HCT116 (cell line): ENCODE data around the gene DIPK1B. TPM values are rescaled to one million over a fixed set of nuclear protein-coding genes. Genes with fewer than 3 reads are reported as not detected.

Experiments used
- ATAC-seq: fragments of 200-7000 bp; cut with Tn5 transposase; 2 replicates; pipeline ENCODE4 v1.9.1; 2020; ENCODE audit warnings: mild to moderate bottlenecking, moderate library complexity
- BruUV-seq: library from RNA; stranded (reverse); fragments of 400-500 nt; replicated peaks from 2 replicates; lab custom pipeline; 2021; lab: Mats Ljungman, UMichigan
- CTCF ChIA-PET: fragments of 300-600 bp; sonication (Branson Sonifier 250); formaldehyde crosslinking; loops from one replicate; lab custom pipeline; 2021; ENCODE audit warnings: antibody characterized with exemption; lab: Charles Lee
- POLR2A ChIA-PET: fragments of 300-600, 350-600 bp; sonication (Branson Sonifier 250); formaldehyde crosslinking; loops from one replicate; lab custom pipeline; 2021; ENCODE audit warnings: antibody characterized with exemption; lab: Charles Lee
- RAD21 ChIA-PET, 2 experiments: fragments of 300-600 bp; sonication (Branson Sonifier 250); formaldehyde crosslinking; loops; one replicate each; lab custom pipeline; 2023; ENCODE audit warnings: low total read pairs in 2 of 2; ENCODE audit not compliant: uncharacterized antibody in 2 of 2, unreplicated experiment in 2 of 2, low non-redundant PET in 1 of 2; lab: Charles Lee
- DNase-seq: peaks from one replicate; pipeline ENCODE4 v3.0.0-alpha.2; 2010; ENCODE audit warnings: low read depth, low spot score
- H2AFZ ChIP-seq: fragments of 200-600 bp; shearing (Covaris generic), sonication (generic); 2 replicates; pipeline ENCODE4 v1.6.1; 2017; ENCODE audit warnings: low read depth, mixed run types, mixed read lengths, antibody characterized with exemption, low read length; ENCODE audit not compliant: poor library complexity, severe bottlenecking
- H3K27ac ChIP-seq: 2 replicates; pipeline ENCODE4 v1.5.1; 2012; ENCODE audit warnings: low read depth, low read length
- H3K27me3 ChIP-seq: fragments of 200-600 bp; sonication (generic); 2 replicates; pipeline ENCODE4 v1.6.1; 2016; ENCODE audit warnings: mixed run types, low read length, mixed read lengths; ENCODE audit not compliant: insufficient read depth
- H3K36me3 ChIP-seq, 2 experiments: fragments of 200-500 bp in 1 of 2; fragments of 200-600 bp in 1 of 2; sonication (Bioruptor generic) in 1 of 2; sonication (generic) in 1 of 2; 2 replicates each; pipeline versions ENCODE4 v1.5.1 to v1.6.1; 2014 to 2016; ENCODE audit warnings: low read length in 2 of 2, inconsistent platforms in 1 of 2, mixed read lengths in 1 of 2, mixed run types in 1 of 2; ENCODE audit not compliant: insufficient read depth in 2 of 2, control insufficient read depth in 1 of 2
- H3K4me1 ChIP-seq, 2 experiments: fragments of 200-600 bp in 1 of 2; sonication (generic) in 1 of 2; 2 replicates each; pipeline versions ENCODE4 v1.5.1 to v1.6.1; 2012 to 2017; ENCODE audit warnings: low read length in 2 of 2, inconsistent platforms in 1 of 2, mild to moderate bottlenecking in 1 of 2, mixed read lengths in 1 of 2, mixed run types in 1 of 2, moderate library complexity in 1 of 2; ENCODE audit not compliant: insufficient read depth in 2 of 2, control insufficient read depth in 1 of 2
- H3K4me2 ChIP-seq: fragments of 200-600 bp; sonication (generic); 2 replicates; pipeline ENCODE4 v1.6.1; 2017; ENCODE audit warnings: mixed run types, low read length, mixed read lengths
- H3K4me3 ChIP-seq, 2 experiments: fragments of 200-600 bp in 1 of 2; sonication (generic) in 1 of 2; replicated peaks in 1 of 2; 2 replicates each; pipeline ENCODE4 v1.5.1; 2011 to 2016; ENCODE audit warnings: low read length in 2 of 2, control low read depth in 1 of 2, low read depth in 1 of 2, mild to moderate bottlenecking in 1 of 2, mixed read lengths in 1 of 2, mixed run types in 1 of 2
- H3K79me2 ChIP-seq: fragments of 200-600 bp; sonication (generic); 2 replicates; pipeline ENCODE4 v1.6.1; 2017; ENCODE audit warnings: mild to moderate bottlenecking, mixed run types, low read length, moderate library complexity, mixed read lengths; ENCODE audit not compliant: insufficient read depth
- H3K9ac ChIP-seq: fragments of 200-600 bp; sonication (generic); 2 replicates; pipeline ENCODE4 v1.6.1; 2016; ENCODE audit warnings: low read length, mixed read lengths
- H3K9me2 ChIP-seq: fragments of 200-600 bp; sonication (generic), shearing (Covaris generic); 2 replicates; pipeline ENCODE4 v1.6.1; 2017; ENCODE audit warnings: mixed run types, mild to moderate bottlenecking, moderate library complexity; ENCODE audit not compliant: insufficient read depth
- H3K9me3 ChIP-seq, 2 experiments: fragments of 200-500 bp in 1 of 2; fragments of 200-600 bp in 1 of 2; sonication (Bioruptor generic) in 1 of 2; sonication (generic) in 1 of 2; 2 replicates each; pipeline ENCODE4 v1.6.1; 2014 to 2017; ENCODE audit warnings: low read length in 2 of 2, mixed read lengths in 2 of 2, inconsistent platforms in 1 of 2, low read depth in 1 of 2, mild to moderate bottlenecking in 1 of 2, mixed run types in 1 of 2, moderate library complexity in 1 of 2; ENCODE audit not compliant: control insufficient read depth in 1 of 2, insufficient read depth in 1 of 2
- H4K20me1 ChIP-seq: fragments of 200-600 bp; sonication (generic), shearing (Covaris generic); 2 replicates; pipeline ENCODE4 v1.6.1; 2017; ENCODE audit warnings: mixed run types, mild to moderate bottlenecking, moderate library complexity; ENCODE audit not compliant: insufficient read depth
- ATF3 ChIP-seq: IDR thresholded peaks from 2 replicates; pipeline ENCODE4 v1.6.1; 2012
- CEBPB ChIP-seq: IDR thresholded peaks from 2 replicates; pipeline ENCODE4 v1.6.1; 2012; ENCODE audit warnings: low read depth
- EGR1 ChIP-seq: IDR thresholded peaks from 2 replicates; pipeline ENCODE4 v1.6.1; 2012; ENCODE audit warnings: low read depth
- ELF1 ChIP-seq: IDR thresholded peaks from 2 replicates; pipeline ENCODE4 v1.6.1; 2012; ENCODE audit warnings: low read depth, borderline replicate concordance
- EZH2phosphoT487 ChIP-seq: fragments of 200-600 bp; IDR thresholded peaks from 2 replicates; pipeline ENCODE4 v1.6.1; 2018; ENCODE audit warnings: antibody characterized with exemption, borderline replicate concordance
- FOSL1 ChIP-seq: IDR thresholded peaks from 2 replicates; pipeline ENCODE4 v1.6.1; 2012; ENCODE audit warnings: low read depth
- JUND ChIP-seq: IDR thresholded peaks from 2 replicates; pipeline ENCODE4 v1.6.1; 2012
- MAX ChIP-seq: IDR thresholded peaks from 2 replicates; pipeline ENCODE4 v1.6.1; 2012
- POLR2A ChIP-seq: IDR thresholded peaks from 2 replicates; pipeline ENCODE4 v1.7.0; 2011; ENCODE audit warnings: borderline replicate concordance; ENCODE audit not compliant: insufficient read depth, insufficient read length; ENCODE audit errors: extremely low read depth
- POLR2AphosphoS5 ChIP-seq: IDR thresholded peaks from 2 replicates; pipeline ENCODE4 v1.6.1; 2011; ENCODE audit warnings: mild to moderate bottlenecking, low read depth, low read length, moderate library complexity
- RAD21 ChIP-seq: IDR thresholded peaks from 2 replicates; pipeline ENCODE4 v1.6.1; 2012; ENCODE audit warnings: low read depth, mild to moderate bottlenecking
- REST ChIP-seq: IDR thresholded peaks from 2 replicates; pipeline ENCODE4 v1.6.1; 2012; ENCODE audit warnings: low read depth
- SP1 ChIP-seq: IDR thresholded peaks from 2 replicates; pipeline ENCODE4 v1.6.1; 2012; ENCODE audit warnings: low read depth
- SRF ChIP-seq: IDR thresholded peaks from 2 replicates; pipeline ENCODE4 v1.6.1; 2012; ENCODE audit warnings: low read depth
- TCF7L2 ChIP-seq: IDR thresholded peaks from 2 replicates; pipeline ENCODE4 v1.7.0; 2011; ENCODE audit warnings: borderline replicate concordance, inconsistent platforms; ENCODE audit not compliant: insufficient read depth, insufficient read length; ENCODE audit errors: extremely low read depth
- YY1 ChIP-seq: IDR thresholded peaks from 2 replicates; pipeline ENCODE4 v1.6.1; 2011; ENCODE audit warnings: low read length, low read depth, moderate library complexity, mild to moderate bottlenecking; ENCODE audit not compliant: insufficient replicate concordance; ENCODE audit errors: extremely low read depth
- ZFX ChIP-seq: fragments of 450-650 bp; IDR thresholded peaks from 2 replicates; pipeline ENCODE4 v1.6.1; 2017
- ZNF274 ChIP-seq: fragments of 200-500 bp; sonication (Bioruptor generic); IDR thresholded peaks from 2 replicates; pipeline ENCODE4 v1.6.1; 2014; ENCODE audit warnings: mild to moderate bottlenecking, low read depth, low read length, inconsistent platforms
- intact Hi-C: fragments of 100-400 bp; cut with micrococcal nuclease; formaldehyde crosslinking; loops from 2 replicates; pipeline ENCODE4 v1.10.0; 2022
- total RNA-seq: library from RNA; stranded (reverse); gene quantifications from one replicate; pipeline ENCODE4 v1.2.1, GENCODE V29; 2021; ENCODE audit not compliant: unreplicated experiment
- TF ChIP-seq, protein P1 (sequence below), 3 experiments: fragments of 200-600 bp in 1 of 3; sonication (generic) in 1 of 3; IDR thresholded peaks in 2 of 3; conservative IDR thresholded peaks in 1 of 3; 2 replicates each; pipeline ENCODE4 v1.5.1; 2012 to 2017; ENCODE audit warnings: low read depth in 2 of 3, low read length in 2 of 3, antibody characterized with exemption in 1 of 3, borderline replicate concordance in 1 of 3, control low read depth in 1 of 3, mild to moderate bottlenecking in 1 of 3, mixed read lengths in 1 of 3, mixed run types in 1 of 3, moderate library complexity in 1 of 3; ENCODE audit not compliant: insufficient read depth in 1 of 3
- TF ChIP-seq, protein P2 (sequence below): IDR thresholded peaks from 2 replicates; pipeline ENCODE4 v1.6.1; 2011; ENCODE audit warnings: mild to moderate bottlenecking, low read length, moderate library complexity; ENCODE audit not compliant: insufficient replicate concordance; ENCODE audit errors: extremely low read depth

DIPK1B gene
- total RNA-seq, 1 experiment from 2014 or later = 15.6 TPM

DNA sequence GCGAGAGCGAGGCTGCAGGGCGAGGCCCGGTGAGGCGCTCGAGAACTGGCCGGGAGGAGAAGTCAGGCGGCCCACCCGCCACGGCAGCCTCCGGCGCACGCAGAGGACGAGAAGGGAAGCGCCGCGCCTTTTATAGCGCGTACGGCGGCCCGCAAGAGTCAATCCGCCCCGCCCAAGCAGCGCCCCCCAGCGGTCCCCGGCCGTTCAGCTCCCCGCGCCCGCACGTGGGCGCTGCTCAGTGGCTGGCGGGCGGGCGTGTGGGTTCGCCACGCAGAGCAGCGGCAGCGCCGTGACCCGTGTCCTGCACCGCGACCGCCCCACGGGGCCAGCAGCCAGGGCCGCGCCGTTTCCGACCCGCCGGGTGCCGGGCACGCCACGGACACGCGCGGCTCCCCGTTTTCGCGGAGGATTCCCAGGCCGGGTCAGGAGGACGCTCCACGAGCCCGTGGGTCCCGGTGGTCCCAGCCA is 15.7 kb downstream of the DIPK1B start:
- peaks cover 58% of the 10 kb centered on the region for H3K79me2 ChIP-seq
- ChIA-PET POLR2A (interaction anchor here (1.0 to 1.7 kb wide), 5 partner anchors 9 to 34 kb away, joined by 3 to 10 read pairs (median 4); no protein-coding TSS in a partner anchor), RAD21 (no interaction called here), CTCF (interaction anchor here (0.6 to 1.5 kb wide), 3 partner anchors 9 to 26 kb away, joined by 3 read pairs; no protein-coding TSS in a partner anchor)
- peaks cover 13 to 48% of the 10 kb centered on the region in 2 experiments for H3K4me1 ChIP-seq
- peak overlapping the region; percentile 93 to 100 for H3K4me3 ChIP-seq
- H3K9me3 ChIP-seq = no peaks in the 10 kb centered on the region
- peaks cover 33% of the 10 kb centered on the region; the same call in 1 of the 2 replicates for H4K20me1 ChIP-seq
- no peak overlapping the region for H2AFZ ChIP-seq
- H3K4me2 ChIP-seq = peak overlapping the region; percentile 95
- no TSS peak for BruUV-seq
- DNase-seq = peak; percentile 60
- ATAC-seq = peak; percentile 47
- no peaks in the 10 kb centered on the region for H3K9me2 ChIP-seq
- H3K9ac ChIP-seq = peak overlapping the region; percentile 95
- H3K27ac ChIP-seq = peak overlapping the region; percentile 97
- peaks cover 19 to 44% of the 10 kb centered on the region in 2 experiments; a peak in 3 of 4 replicates for H3K36me3 ChIP-seq
- H3K27me3 ChIP-seq = no peaks in the 10 kb centered on the region
- intact Hi-C loops = no loop called here
- TF ChIP-seq EZH2phosphoT487 = no peak
- TF ChIP-seq YY1 = peak; percentile 86
- peak; percentile 87 for TF ChIP-seq TCF7L2
- peak; percentile 74 for TF ChIP-seq ZFX
- no peak for TF ChIP-seq SRF
- no peak for TF ChIP-seq JUND
- peak; percentile 100 for TF ChIP-seq POLR2AphosphoS5
- no peak for TF ChIP-seq RAD21
- peak; percentile 97 for TF ChIP-seq POLR2A
- no peak for TF ChIP-seq REST
- TF ChIP-seq ZNF274 = no peak
- TF ChIP-seq ATF3 = no peak
- no peak for TF ChIP-seq SP1
- no peak for TF ChIP-seq CEBPB
- TF ChIP-seq ELF1 = no peak
- TF ChIP-seq, protein P1, sequence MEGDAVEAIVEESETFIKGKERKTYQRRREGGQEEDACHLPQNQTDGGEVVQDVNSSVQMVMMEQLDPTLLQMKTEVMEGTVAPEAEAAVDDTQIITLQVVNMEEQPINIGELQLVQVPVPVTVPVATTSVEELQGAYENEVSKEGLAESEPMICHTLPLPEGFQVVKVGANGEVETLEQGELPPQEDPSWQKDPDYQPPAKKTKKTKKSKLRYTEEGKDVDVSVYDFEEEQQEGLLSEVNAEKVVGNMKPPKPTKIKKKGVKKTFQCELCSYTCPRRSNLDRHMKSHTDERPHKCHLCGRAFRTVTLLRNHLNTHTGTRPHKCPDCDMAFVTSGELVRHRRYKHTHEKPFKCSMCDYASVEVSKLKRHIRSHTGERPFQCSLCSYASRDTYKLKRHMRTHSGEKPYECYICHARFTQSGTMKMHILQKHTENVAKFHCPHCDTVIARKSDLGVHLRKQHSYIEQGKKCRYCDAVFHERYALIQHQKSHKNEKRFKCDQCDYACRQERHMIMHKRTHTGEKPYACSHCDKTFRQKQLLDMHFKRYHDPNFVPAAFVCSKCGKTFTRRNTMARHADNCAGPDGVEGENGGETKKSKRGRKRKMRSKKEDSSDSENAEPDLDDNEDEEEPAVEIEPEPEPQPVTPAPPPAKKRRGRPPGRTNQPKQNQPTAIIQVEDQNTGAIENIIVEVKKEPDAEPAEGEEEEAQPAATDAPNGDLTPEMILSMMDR (IDR thresholded peaks at IDR 0.05 in 2 of 3, conservative IDR thresholded peaks at IDR 0.05 in 1 of 3; ENCODE audit: borderline replicate concordance in 1 of 3, insufficient read depth in 1 of 3, low read depth in 2 of 3, low read length in 2 of 3) = peak in 2 of 3 experiments; percentile 71 to 85; a peak in 4 of 6 replicates
- TF ChIP-seq EGR1 = no peak
- TF ChIP-seq MAX = no peak
- TF ChIP-seq, protein P2, sequence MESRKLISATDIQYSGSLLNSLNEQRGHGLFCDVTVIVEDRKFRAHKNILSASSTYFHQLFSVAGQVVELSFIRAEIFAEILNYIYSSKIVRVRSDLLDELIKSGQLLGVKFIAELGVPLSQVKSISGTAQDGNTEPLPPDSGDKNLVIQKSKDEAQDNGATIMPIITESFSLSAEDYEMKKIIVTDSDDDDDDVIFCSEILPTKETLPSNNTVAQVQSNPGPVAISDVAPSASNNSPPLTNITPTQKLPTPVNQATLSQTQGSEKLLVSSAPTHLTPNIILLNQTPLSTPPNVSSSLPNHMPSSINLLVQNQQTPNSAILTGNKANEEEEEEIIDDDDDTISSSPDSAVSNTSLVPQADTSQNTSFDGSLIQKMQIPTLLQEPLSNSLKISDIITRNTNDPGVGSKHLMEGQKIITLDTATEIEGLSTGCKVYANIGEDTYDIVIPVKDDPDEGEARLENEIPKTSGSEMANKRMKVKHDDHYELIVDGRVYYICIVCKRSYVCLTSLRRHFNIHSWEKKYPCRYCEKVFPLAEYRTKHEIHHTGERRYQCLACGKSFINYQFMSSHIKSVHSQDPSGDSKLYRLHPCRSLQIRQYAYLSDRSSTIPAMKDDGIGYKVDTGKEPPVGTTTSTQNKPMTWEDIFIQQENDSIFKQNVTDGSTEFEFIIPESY = peak; percentile 90
- no peak for TF ChIP-seq FOSL1
